KOPT-K1 (cell line): ENCODE results near the gene RIPK1.
A peak's percentile ranks its signal among the peaks of the same experiment; 100 is the strongest.
"Not testable (repeated sequence)": the region's sequence is repeated elsewhere in the genome, so short reads cannot be mapped to it uniquely, and the experiment has no call there.

Source experiments
- H3K27ac ChIP-seq: fragments of 200-600 bp; sonication (generic); 2 replicates; pipeline ENCODE4 v1.5.1; 2016; ENCODE audit warnings: antibody characterized with exemption, mild to moderate bottlenecking, low read depth, low read length; ENCODE audit not compliant: poor library complexity, severe bottlenecking
- H3K36me3 ChIP-seq: fragments of 200-600 bp; sonication (generic); 2 replicates; pipeline ENCODE4 v1.5.1; 2017; ENCODE audit warnings: antibody characterized with exemption, mild to moderate bottlenecking, low read length, moderate library complexity; ENCODE audit not compliant: insufficient read depth
- H3K9me3 ChIP-seq: fragments of 200-600 bp; sonication (generic); 2 replicates; pipeline ENCODE4 v1.5.1; 2017; ENCODE audit warnings: antibody characterized with exemption, low read length, mild to moderate bottlenecking; ENCODE audit not compliant: insufficient read depth, poor library complexity, severe bottlenecking

The RIPK1 gene

GRCh38 chr6:3147914-3148757 lies 79.8 kb downstream of the RIPK1 start:
- Histone ChIP-seq H3K27ac (no peak overlapping the region), H3K9me3 (no peaks in the 10 kb centered on the region), H3K36me3 (peaks cover 15% of the 10 kb centered on the region; the same call in 1 of the 2 replicates)

GRCh38 chr6:3151691-3152090 lies 83.4 kb downstream of the RIPK1 start:
- Histone ChIP-seq H3K9me3 (no peaks in the 10 kb centered on the region), H3K36me3 (peaks cover 9% of the 10 kb centered on the region; the same call in 1 of the 2 replicates), H3K27ac (no peak overlapping the region)

DNA sequence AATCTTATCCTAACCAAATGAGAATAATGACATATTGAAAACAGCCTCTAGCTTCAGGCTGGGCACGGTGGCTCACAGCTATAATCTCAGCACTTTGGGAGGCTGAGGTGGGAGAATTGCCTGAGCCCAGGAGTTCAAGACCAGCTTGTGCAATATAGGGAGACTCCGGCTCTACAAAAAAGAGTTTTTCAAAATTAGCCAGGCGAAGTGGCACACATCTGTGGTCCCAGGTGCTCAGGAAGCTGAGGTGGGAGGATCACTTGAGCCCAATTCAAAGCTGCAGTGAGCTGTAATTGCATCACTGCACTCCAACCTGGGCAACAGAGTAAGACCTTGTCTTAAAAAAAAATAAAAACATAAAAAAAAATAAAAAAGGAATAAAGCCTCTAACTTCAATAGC lies 84.4 kb downstream of the RIPK1 start:
- Histone ChIP-seq H3K9me3 (no peaks in the 10 kb centered on the region), H3K27ac (no peak overlapping the region), H3K36me3 (peaks cover 4% of the 10 kb centered on the region; the same call in 1 of the 2 replicates)

DNA sequence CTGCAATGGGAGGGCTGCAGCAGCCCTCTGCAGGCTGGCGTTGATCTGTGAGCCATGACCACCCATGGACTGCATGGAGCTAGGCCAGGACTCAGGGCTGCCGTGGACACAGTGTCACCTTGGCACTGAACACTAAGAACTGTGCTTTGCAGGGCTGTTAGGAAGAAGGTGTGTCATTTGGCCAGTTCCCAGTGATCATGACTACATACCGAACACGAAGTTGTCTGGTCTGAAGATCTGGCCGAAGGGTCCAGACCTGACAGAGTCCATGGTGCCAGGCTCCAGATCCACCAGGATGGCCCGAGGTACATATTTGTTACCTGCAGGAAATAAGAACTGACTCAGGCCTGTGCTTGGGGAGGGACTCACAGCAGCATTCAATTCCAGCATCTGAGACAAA lies 87.1 kb downstream of the RIPK1 start:
- H3K9me3 ChIP-seq, H3K36me3 ChIP-seq, H3K27ac ChIP-seq: not testable (repeated sequence)

DNA sequence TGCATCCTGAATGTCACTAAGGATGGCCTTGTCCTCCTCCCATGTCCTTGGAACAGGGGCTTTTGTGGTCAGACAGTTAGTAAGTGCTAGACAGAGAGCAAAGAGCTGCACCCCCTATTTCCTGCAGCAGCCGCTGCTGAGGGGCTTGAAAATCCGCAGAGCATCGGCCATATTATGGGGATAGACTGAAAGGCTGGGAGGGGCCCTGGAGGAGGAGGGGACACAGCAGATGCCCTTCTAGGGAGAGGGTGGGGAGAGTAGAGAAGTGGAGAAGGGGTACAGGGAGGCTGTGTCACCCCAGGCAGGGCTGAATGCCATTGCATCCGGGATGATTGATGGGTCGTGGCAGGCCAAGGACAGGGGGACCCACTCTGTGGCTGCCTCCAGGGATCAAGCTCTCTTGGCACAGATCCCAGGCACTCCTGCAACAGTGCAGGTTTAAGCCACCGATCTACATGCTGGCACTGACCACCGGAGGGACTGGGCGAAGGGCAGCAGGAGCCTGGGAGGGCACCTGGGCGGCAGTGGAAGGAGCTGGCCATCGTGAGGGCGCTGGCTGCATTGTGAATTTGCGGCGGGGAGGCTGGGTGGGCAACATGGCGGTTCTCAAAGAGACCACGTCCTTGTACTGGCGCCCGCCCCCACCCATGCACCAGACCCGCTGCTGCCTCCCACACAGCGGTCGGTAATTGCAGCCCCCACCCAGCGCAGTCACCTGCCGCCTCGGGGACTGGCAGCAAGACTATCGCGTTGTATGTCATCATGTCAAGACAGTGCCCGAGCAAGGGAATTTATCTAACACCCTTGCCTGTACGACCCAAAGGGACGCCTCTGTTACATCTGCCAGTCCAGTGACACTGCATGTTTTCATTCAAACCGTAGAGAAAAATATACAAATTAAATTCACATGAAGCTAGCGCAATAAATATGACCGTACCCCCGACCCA lies 88.2 kb downstream of the RIPK1 start:
- not testable (repeated sequence) for H3K27ac ChIP-seq, H3K9me3 ChIP-seq, H3K36me3 ChIP-seq

- Histone ChIP-seq H3K9me3 (no peaks in the 10 kb centered on the region), H3K27ac (peak within 1 kb of the TSS; percentile 45), H3K36me3 (no peaks in the 10 kb centered on the region)
These were observed 89.0 kb downstream of the RIPK1 start, which contains the start of gene TUBB2A for GRCh38 chr6:3157131-3157933. TSS of gene TUBB2A (minus strand) at chr6:3157544. CDS start at chr6:3157463, 81 bp downstream.

- Histone ChIP-seq H3K9me3 (no peaks in the 10 kb centered on the region), H3K36me3 (no peaks in the 10 kb centered on the region), H3K27ac (peak overlapping the region; percentile 24)
These were observed 91.8 kb downstream of the RIPK1 start for GRCh38 chr6:3159805-3160781.

GRCh38 chr6:3162067-3162497 lies 93.8 kb downstream of the RIPK1 start:
- no peaks in the 10 kb centered on the region for H3K36me3 ChIP-seq
- no peak overlapping the region for H3K27ac ChIP-seq
- H3K9me3 ChIP-seq, result no peaks in the 10 kb centered on the region

GRCh38 chr6:3162565-3163247 lies 94.4 kb downstream of the RIPK1 start:
- Histone ChIP-seq H3K9me3 (no peaks in the 10 kb centered on the region), H3K27ac (peak overlapping the region; percentile 57), H3K36me3 (no peaks in the 10 kb centered on the region)

- H3K27ac ChIP-seq, result peak overlapping the region; percentile 32
- H3K9me3 ChIP-seq, result no peaks in the 10 kb centered on the region
- H3K36me3 ChIP-seq, result no peaks in the 10 kb centered on the region
These were observed 94.9 kb downstream of the RIPK1 start for GRCh38 chr6:3163248-3163594.

DNA sequence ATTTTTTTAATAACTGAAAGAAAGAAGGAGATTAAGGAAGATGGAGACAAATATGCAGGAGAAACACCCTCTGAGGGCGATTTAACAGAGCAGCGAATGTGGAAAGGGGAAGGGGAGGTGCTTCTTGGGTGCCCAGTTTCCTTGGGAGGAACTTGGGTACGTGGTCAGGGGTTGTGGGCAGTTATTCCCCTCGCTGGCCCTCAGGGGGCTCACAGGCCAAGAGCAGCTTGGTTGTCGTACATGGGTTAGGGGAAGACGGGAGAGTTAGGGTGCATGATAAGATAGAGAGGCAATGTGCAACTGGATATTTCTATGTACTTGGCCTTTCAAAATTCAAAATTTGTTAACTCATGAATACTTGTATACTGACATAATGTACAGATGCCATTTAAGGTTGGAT lies 96.1 kb downstream of the RIPK1 start:
- H3K36me3 ChIP-seq, result no peaks in the 10 kb centered on the region
- no peak overlapping the region for H3K27ac ChIP-seq

More for the DNA sequence above, 96.1 kb downstream of the RIPK1 start:
- H3K9me3 ChIP-seq, result no peaks in the 10 kb centered on the region
